ACHN (cell line): ENCODE results near the gene SMPD1.
A peak's percentile ranks its signal among the peaks of the same experiment; 100 is the strongest.
"Not testable (repeated sequence)": the region's sequence is repeated elsewhere in the genome, so short reads cannot be mapped to it uniquely, and the experiment has no call there.

Experiments
- DNase-seq: peaks from one replicate; pipeline ENCODE4 v3.0.0-alpha.2; 2015
- in situ Hi-C: cut with HindIII; loops from 2 replicates; pipeline ENCODE4 v1.10.0; 2017; ENCODE audit warnings: low sequenced_read_pairs, low pct_ligation_motif_present, low pct_unique_long_range_greater_than_20kb

SMPD1 gene

GRCh38 chr11:6385046-6385777 lies 5.1 kb upstream of the SMPD1 start:
- in situ Hi-C loops = no loop called here
- no peak for DNase-seq

DNA sequence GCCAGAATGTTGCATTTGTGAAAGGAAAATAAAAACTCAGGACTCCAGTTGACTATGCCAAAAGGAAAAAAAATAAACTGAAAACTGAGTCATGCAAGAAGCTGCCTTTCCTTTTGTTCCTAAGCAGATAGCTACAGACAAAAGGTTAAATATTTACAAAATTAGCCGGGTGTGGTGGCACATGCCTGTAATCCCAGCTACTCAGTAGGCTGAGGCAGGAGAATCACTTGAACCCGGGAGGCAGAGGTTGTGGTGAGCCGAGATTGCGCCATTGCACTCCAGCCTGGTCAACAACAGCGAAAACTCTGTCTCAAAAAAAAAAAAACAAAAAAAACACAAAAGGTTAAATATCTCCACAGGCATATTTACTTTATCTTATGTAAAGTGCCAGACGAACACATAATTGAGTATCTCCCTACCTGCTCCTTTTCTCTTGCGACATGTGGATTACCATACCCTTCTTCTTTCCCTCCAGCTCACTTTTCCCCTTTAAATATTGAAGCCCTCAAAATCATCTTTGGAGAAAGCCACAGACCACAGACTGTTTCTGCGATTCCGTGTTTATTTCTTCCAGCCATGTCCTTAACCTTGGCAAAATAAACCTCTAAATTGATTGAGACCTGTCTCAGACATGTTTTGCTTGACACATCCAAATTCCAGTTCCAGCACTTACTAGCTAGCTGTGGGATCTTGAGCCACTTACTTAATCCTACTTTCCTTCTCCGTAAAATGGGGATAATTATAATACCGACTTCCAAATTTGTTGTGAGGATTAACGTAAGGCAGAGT lies 2.3 kb upstream of the SMPD1 start:
- in situ Hi-C loops = no loop called here
- peak; percentile 80 for DNase-seq

DNA sequence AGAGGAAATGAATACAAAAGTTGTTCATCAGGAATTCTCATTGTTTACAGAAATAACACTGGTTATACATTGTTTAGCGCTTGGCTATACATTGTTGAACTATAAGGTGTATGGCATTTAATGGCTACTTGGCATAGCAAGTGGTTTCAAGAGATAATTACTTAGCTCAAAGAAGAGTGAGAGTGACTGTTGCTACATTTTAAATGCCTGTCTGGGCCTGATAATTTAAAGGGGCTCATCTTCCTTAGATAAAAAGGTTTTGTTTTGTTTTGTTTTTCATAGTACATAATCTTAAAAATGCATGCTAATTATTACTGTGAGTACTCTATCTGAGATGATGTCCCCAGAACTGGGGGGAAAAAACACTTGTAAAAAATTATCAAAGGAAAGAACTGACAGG lies 1.5 kb upstream of the SMPD1 start:
- no peak for DNase-seq
- in situ Hi-C loops = no loop called here

DNA sequence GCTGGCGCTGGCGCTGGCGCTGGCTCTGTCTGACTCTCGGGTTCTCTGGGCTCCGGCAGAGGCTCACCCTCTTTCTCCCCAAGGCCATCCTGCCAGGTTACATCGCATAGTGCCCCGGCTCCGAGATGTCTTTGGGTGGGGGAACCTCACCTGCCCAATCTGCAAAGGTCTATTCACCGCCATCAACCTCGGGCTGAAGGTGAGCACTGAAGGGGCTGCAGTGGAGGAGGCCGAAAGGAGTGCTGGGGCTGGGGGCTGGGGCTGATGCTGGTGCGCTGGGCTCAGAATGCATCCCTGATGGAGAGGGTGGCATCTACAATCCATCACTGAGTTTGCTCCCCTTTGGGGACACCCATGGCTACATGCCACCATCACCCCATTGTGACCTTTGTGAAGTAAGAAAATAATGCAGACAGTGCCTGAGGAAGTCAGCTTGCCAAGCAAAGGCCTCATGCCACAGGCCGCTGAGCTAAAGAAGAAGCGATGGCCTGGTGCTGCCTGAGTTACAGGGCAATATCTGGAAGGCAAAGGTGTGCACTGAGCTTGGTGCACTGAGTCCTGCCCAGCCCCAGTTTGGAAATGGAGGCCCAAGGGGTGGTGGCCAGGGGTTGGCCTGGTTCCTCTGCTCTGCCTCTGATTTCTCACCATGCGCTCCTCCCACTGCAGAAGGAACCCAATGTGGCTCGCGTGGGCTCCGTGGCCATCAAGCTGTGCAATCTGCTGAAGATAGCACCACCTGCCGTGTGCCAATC lies 620 bp downstream of the SMPD1 start:
- DNase-seq = no peak
- in situ Hi-C loops = no loop called here

GRCh38 chr11:6391537-6392134 lies 1.4 kb downstream of the SMPD1 start:
- in situ Hi-C loops = no loop called here

DNA sequence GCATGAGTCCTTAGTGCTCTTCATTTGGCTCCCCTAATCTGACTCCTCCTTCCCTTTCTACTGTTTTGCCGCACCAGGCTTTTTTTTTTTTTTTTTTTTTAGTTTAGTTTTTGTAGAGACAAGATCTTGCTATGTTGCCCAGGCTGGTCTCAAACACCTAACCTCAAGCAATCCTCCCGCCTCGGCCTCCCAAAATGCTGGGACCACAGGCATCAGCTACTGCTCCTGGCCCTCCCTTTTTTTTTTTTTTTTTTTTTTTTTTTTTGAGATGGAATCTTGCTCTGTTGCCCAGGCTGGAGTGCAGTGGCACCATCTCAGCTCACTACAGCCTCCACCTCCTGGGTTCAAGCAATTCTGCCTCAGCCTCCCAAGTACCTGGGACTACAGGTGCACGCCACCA lies 2.0 kb downstream of the SMPD1 start:
- DNase-seq, in situ Hi-C loops: not testable (repeated sequence)

More at GRCh38 chr11:6391537-6392134, 1.4 kb downstream of the SMPD1 start:
- no peak for DNase-seq

- in situ Hi-C loops = no loop called here
- no peak for DNase-seq
Observed at GRCh38 chr11:6393989-6394670, 3.9 kb downstream of the SMPD1 start.

- in situ Hi-C loops = no loop called here
- DNase-seq = no peak
Observed at GRCh38 chr11:6395470-6396060, 5.3 kb downstream of the SMPD1 start.

DNA sequence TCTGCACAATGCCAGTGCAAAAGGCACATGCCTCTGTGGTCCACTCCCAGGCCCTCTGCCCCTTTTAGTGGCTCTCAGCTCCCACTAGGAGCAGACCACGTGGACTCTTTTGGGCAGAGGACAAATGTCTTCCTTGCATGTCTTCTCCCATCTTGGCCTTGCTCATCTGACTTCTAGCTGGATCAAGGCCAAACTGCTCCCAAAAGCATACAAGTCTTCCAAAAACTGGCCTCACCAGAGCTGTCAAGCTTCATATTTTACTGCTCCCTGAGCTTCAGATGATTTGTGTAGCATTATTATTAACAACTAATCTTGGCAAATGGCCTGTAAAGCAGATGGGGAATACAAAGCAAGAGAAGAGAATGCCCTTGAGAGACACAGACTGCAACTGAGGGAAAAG lies 6.9 kb downstream of the SMPD1 start:
- DNase-seq = no peak
- in situ Hi-C loops = no loop called here

DNA sequence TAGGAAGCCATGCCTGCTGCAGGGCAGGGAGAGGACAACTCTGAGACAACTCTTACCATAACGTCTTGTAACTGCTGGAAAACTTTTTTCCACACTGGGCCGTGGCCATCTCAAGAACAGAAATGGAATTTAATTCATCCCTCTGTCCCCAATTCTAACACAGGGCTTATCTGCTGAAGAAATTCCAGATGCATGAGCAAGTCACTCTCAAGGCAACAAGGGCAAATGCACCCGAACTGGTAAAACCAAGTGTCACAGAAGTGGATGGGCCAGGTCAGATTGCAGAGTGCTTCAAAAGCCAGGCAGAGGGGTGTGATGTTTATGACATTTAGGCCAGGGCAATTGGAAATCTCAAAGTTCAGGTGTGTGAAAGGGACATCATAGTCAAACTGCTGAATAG lies 7.4 kb downstream of the SMPD1 start:
- in situ Hi-C loops = no loop called here
- DNase-seq = no peak

DNA sequence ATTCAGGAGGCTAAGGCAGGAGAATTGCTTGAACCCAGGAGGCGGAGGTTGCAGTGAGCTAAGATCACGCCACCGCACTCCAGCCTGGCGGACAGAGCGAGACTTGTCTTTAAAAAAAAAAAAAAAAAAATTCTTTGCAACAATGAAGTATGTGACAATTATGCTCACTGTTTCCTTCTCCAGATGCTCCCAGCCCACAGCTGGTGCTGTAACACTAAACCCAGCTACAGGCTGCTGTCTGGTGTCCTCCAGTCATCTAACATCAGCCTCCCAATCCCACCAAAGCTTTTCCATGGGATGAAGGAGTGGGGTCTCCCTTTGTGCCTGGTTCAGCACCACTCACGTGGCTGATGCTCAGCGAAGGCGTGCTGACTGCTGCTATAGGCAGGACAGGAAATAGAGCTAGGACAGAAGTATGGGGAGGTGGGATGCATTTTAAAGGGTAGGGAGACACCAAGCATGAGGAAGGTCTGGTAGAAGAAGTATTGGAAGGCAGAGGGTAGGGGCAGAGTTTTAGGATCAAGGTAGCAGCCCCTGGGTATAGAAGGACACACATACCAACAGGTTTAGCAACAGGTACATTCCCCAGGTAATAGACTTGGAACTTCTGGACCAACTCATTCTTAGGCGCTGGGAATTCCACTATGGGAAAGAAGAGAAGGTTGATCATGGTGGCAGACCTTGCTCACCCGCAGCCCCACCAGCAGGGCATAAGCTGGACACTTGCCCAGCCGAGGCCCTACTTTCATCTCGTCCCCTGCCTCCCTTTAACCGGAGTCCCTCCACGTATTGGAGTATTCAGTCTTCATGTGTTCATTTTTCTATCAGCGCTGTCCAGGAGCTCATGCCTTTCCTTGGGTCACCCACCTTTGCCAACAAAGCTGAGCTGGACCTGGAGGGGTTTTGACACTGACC lies 10.4 kb downstream of the SMPD1 start:
- in situ Hi-C loops = no loop called here
- no peak for DNase-seq

DNA sequence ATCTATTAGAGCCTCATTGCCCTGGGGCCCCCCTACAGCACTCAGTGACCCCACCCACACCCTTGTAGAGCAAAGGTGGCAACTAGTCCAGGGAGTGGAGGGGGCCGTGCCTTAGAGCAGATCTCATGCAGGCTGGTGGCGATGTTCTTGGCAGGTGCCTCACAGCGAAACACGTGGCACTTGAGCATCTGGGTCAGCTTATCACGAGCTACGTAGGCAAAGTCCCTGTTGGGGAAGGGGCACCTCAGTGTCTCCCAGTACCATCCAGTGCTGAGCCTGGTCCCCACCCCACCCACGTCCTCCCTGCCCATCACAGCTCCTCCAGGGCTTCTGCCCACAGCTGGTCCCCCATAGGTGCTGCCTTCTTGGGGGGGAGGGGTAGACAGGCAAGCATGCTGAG lies 11.2 kb downstream of the SMPD1 start:
- in situ Hi-C loops = no loop called here
- DNase-seq = no peak

- DNase-seq = no peak
- in situ Hi-C loops = no loop called here
Observed at GRCh38 chr11:6402061-6402470, 11.8 kb downstream of the SMPD1 start.

- in situ Hi-C loops = no loop called here
- DNase-seq = no peak
Observed at GRCh38 chr11:6402561-6402981, 12.3 kb downstream of the SMPD1 start.

GRCh38 chr11:6403539-6403938 lies 13.3 kb downstream of the SMPD1 start:
- no peak for DNase-seq
- in situ Hi-C loops = no loop called here

DNA sequence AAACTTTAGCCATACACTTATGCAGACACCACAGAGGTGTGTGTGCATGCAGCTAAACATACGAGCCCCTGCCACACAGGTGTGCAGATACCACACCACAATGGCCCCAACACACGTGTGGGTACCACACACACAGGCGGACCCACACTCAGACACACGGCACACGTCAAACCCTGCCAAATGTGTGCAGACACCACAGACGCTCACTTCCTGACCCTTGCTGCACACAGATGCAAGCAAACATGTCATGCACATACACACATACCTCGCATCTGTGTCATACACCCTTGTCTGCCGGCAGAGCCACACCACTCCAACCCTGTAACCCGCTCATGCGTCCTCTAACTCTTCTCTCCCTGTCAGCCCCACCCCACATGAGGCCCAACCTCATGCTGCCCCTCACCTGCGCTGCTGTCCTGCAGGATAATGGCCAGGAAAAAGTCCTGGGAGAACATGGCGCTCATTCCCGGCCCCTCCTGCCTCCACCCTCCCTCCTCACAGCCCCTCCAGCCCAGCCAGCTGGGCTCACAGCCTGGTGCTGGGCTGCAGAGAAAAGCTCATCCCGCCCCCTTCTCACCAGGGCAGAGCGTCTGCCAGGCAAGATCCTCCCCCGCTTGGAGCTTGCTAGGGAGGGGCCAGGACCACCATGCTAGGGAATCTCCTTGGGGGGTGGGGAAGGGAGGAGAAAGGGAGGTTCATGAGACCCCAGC lies 14.2 kb downstream of the SMPD1 start:
- no peak for DNase-seq
- in situ Hi-C loops = no loop called here
